Measurements from ENCODE around the gene HELZ2. TPM values are rescaled to one million over a fixed set of nuclear protein-coding genes. Genes with fewer than 3 reads are reported as not detected.

HELZ2 gene
- total RNA-seq, 1 experiment from 2014 or later = 27.5 TPM

- H3K27ac Mint-ChIP-seq = no peak overlapping the region
- H3K27me3 Mint-ChIP-seq (ENCODE audit: low read depth) = no peaks in the 10 kb centered on the region
- H3K4me3 Mint-ChIP-seq = no peak overlapping the region
- no peak for TF ChIP-seq E2F5 (CRISPR knock-in tag; IDR thresholded peaks at IDR 0.05)
- no peak for TF ChIP-seq TP53 (CRISPR knock-in tag; IDR thresholded peaks at IDR 0.05)
- no peak for TF ChIP-seq NFE2L1 (CRISPR knock-in tag; IDR thresholded peaks at IDR 0.05)
- no peak for TF ChIP-seq JAZF1 (CRISPR knock-in tag; IDR thresholded peaks at IDR 0.05)
- TF ChIP-seq, protein P1, sequence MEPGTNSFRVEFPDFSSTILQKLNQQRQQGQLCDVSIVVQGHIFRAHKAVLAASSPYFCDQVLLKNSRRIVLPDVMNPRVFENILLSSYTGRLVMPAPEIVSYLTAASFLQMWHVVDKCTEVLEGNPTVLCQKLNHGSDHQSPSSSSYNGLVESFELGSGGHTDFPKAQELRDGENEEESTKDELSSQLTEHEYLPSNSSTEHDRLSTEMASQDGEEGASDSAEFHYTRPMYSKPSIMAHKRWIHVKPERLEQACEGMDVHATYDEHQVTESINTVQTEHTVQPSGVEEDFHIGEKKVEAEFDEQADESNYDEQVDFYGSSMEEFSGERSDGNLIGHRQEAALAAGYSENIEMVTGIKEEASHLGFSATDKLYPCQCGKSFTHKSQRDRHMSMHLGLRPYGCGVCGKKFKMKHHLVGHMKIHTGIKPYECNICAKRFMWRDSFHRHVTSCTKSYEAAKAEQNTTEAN (CRISPR knock-in tag; IDR thresholded peaks at IDR 0.05) = no peak
- TF ChIP-seq SOX15 (CRISPR knock-in tag; IDR thresholded peaks at IDR 0.05) = no peak
- TF ChIP-seq CBFB (CRISPR knock-in tag; IDR thresholded peaks at IDR 0.05; ENCODE audit: low read depth) = no peak
- H3K36me3 Mint-ChIP-seq = peaks cover 3% of the 10 kb centered on the region
- POLR2A ChIA-PET = interaction anchor here (0.7 kb wide), 1 partner anchor 126 kb away, joined by 3 read pairs; no protein-coding TSS in a partner anchor
- DNase-seq (ENCODE audit: low spot score) (no peak), ATAC-seq (no peak)
- peaks cover 3% of the 10 kb centered on the region; the same call in 1 of the 2 replicates for H3K4me1 Mint-ChIP-seq
- no peaks in the 10 kb centered on the region for H3K9me3 Mint-ChIP-seq
- CTCF ChIA-PET = interaction anchor here (0.7 to 1.4 kb wide), 3 partner anchors 23 to 225 kb away, joined by 3 to 6 read pairs (median 3); no protein-coding TSS in a partner anchor
Measured at GRCh38 chr20:63561624-63562396, 12.2 kb downstream of the HELZ2 start.

DNA sequence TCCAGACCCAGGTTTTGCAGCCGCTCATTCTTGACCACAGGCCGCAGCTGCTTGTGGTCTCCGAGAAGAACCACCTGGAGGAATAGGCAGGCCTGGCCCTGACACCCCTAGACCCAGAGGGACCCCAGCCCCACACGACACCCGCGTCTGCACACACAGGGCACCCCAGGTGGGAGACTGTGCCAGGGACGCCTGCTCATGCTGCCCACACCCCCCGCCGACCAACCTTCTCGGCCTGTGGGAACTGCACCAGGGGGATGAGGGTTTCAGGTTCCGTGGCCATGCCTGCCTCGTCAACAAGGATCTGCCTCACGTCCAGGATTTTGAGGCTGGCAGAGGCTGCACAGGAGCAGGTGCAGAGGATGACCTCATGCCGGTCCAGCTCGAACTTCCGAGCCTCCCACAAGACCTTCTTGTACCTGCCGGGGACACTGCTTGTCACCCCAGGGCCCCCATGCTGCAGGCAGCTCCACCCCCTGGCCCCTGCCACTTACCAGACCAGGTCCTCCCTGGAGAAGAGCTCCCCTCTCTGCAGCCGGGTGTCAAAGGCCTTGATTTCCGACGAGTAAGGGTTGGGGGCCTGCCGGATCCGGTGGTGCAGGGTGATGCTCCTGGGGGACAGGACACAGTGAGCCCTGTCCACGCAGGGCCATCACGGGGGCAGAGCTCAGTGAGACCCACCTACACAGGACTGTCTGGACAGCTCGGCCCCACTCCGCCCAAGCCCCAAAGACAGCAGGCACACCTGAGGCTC lies 13.0 kb downstream of the HELZ2 start:
- POLR2A ChIA-PET = interaction anchor here (0.7 kb wide), 1 partner anchor 125 kb away, joined by 3 read pairs; no protein-coding TSS in a partner anchor
- no peak overlapping the region for H3K27ac Mint-ChIP-seq
- no peaks in the 10 kb centered on the region for H3K27me3 Mint-ChIP-seq (ENCODE audit: low read depth)
- ATAC-seq (no peak), DNase-seq (ENCODE audit: low spot score) (no peak)
- peaks cover 3% of the 10 kb centered on the region; the same call in 1 of the 2 replicates for H3K4me1 Mint-ChIP-seq
- peaks cover 3% of the 10 kb centered on the region for H3K36me3 Mint-ChIP-seq
- CTCF ChIA-PET = interaction anchor here (0.7 to 1.4 kb wide), 2 partner anchors 23 to 225 kb away, joined by 3 read pairs; no protein-coding TSS in a partner anchor
- no peak for TF ChIP-seq IRF1 (CRISPR knock-in tag; IDR thresholded peaks at IDR 0.05)
- no peak for TF ChIP-seq STAT6 (CRISPR knock-in tag; conservative IDR thresholded peaks at IDR 0.05; ENCODE audit: low read depth)
- TF ChIP-seq IRF2 (CRISPR knock-in tag; IDR thresholded peaks at IDR 0.05; ENCODE audit: borderline replicate concordance, low read depth) = no peak
- no peak for TF ChIP-seq ZNF425 (CRISPR knock-in tag; conservative IDR thresholded peaks at IDR 0.05)
- TF ChIP-seq CREB1 (CRISPR knock-in tag; IDR thresholded peaks at IDR 0.05) = no peak
- no peak for TF ChIP-seq FOXP1 (CRISPR knock-in tag; IDR thresholded peaks at IDR 0.05; ENCODE audit: borderline replicate concordance)
- no peak for TF ChIP-seq ESRRA (CRISPR knock-in tag; IDR thresholded peaks at IDR 0.05; ENCODE audit: borderline replicate concordance)
- H3K4me3 Mint-ChIP-seq = no peak overlapping the region
- no peaks in the 10 kb centered on the region for H3K9me3 Mint-ChIP-seq
